GM13976 (cell line): Measurements from ENCODE around the gene EIF3B.
"Not testable (repeated sequence)": the region's sequence is repeated elsewhere in the genome, so short reads cannot be mapped to it uniquely, and the experiment has no call there.

Experiments
- DNase-seq: peaks from one replicate; pipeline ENCODE4 v3.0.0; 2012; ENCODE audit warnings: low spot score
- in situ Hi-C: fragments of 300-500 bp; cut with MboI; formaldehyde crosslinking; loops from one replicate; pipeline ENCODE4 v1.12.0; 2022; ENCODE audit warnings: low sequenced_read_pairs, mixed read lengths, inconsistent platforms; ENCODE audit not compliant: unreplicated experiment
- TF ChIP-seq, protein P1 (sequence below): IDR thresholded peaks from 2 replicates; pipeline ENCODE4 v1.5.1; 2012; ENCODE audit warnings: borderline replicate concordance, mild to moderate bottlenecking; ENCODE audit not compliant: insufficient read depth; ENCODE audit errors: extremely low read depth, missing control alignments, control extremely low read depth

Gene EIF3B

DNA sequence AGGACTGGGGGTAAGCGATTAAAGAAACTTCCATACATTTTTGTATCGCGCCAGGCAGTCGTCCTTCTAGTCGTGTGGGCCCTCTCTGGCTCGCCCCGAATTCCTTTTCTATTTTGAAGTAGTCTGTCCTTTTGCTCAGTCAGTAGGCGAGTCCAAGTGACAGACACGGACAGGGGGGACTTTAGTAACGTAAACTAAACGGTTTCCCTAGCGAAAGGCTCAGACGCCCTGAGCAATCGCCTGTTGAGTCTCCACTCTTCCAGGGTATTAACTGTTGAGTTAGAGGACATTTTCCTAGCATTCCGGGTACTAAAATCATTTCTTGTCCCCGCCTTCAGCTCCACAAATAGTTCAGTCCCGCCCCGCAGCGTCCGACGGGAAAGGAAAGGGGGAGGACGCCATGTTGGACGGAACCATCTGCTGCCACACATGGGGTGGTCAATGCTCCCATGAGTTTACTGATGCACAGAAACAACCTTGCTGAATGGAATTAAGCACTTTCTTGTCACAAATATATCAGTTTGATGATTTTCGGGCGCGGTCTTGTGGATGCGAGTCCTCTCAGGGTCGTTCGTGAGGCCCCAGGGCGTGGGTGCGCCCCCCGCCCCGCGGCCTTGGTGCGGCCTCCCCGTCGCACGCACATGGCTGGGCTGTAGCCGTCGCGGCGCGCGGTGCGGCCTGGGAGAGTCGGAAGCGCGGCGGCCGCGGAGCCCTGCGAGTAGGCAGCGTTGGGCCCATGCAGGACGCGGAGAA is at the start of gene EIF3B:
Gene EIF3B (plus strand): TSS at position 642 of the 753 bp plus-strand sequence. CDS start 95 bp downstream, at position 737.
- peak; percentile 96 for DNase-seq
- in situ Hi-C loops: no loop called here
- TF ChIP-seq, protein P1, sequence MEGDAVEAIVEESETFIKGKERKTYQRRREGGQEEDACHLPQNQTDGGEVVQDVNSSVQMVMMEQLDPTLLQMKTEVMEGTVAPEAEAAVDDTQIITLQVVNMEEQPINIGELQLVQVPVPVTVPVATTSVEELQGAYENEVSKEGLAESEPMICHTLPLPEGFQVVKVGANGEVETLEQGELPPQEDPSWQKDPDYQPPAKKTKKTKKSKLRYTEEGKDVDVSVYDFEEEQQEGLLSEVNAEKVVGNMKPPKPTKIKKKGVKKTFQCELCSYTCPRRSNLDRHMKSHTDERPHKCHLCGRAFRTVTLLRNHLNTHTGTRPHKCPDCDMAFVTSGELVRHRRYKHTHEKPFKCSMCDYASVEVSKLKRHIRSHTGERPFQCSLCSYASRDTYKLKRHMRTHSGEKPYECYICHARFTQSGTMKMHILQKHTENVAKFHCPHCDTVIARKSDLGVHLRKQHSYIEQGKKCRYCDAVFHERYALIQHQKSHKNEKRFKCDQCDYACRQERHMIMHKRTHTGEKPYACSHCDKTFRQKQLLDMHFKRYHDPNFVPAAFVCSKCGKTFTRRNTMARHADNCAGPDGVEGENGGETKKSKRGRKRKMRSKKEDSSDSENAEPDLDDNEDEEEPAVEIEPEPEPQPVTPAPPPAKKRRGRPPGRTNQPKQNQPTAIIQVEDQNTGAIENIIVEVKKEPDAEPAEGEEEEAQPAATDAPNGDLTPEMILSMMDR: no peak

DNA sequence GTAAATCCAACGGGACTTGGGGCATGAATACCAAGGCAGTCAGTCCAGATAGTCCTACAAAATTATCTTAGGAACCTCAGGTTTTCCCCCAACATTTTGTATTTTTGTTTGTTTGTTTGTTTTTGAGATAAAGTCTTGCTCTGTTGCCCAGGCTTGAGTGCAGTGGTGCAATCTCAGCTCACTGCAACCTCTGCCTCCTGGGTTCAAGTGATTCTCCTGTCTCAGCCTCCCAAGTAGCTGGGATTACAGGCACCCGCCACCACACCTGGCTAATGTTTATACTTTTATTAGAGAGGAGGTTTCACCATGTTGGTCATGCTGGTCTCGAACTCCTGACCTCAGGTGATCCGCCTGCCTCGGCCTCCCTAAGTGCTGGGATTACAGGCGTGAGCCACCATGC is 49.4 kb upstream of the EIF3B start:
- in situ Hi-C loops, DNase-seq: not testable (repeated sequence)

DNA sequence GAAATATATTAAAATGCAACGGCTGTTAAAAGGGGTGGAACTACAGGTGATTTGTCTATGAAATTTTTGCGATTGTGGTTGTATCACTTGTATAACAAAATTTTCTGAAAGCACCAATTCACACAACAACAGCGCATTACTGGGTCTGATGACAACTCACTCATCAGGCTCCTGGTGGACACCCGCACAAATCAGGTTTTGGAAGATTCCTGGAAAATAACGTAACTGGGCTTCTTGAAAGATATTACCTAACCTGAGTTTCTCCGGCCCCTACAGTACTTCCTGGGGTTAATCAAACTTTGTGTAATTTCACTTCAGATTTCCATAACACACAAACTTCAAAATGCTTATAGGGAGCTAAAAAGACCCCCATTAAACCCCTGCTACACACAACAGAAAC is 47.9 kb upstream of the EIF3B start:
- TF ChIP-seq, protein P1: no peak
- in situ Hi-C loops: no loop called here
- no peak for DNase-seq

DNA sequence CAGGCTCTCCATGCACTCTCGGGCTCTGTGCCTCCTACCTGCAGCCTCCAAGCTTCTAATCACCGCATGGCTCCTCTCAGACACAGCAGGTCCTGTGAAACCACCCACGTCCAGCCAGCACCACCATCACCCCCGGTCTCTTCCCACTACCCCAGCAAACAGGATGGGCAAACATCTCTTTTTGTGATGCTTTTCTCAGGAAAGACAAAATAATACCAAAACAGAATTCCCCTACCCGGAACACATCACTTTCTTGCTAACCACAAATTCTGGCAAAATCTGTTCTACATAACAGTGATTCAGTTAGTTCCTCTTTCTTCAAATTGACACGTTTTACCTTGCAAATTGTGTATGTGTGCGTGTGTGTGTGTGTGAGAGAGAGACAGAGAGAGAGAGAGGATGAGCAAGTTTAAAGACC is 46.9 kb upstream of the EIF3B start:
- in situ Hi-C loops: no loop called here
- TF ChIP-seq, protein P1: no peak
- peak; percentile 63 for DNase-seq

DNA sequence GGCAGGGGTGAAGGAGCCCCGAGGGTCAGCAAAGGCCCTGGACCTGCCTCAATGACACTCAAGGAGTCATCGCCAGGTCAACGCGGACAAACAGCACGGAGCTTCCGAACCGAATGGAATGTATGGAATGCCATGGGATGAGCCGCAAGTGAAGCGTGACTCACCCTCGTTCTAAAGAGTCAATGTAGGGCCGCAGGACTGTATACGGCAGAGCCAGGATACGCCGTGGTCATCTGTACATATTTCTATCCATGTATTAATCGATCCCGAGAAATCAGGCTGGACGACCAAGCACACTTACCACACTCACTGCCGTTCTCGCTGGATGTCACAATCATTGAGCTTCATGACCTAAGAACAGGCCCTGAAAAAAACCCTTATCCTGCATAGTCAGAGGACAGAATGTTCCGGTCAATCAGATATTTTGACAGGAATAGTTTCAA is 44.7 kb upstream of the EIF3B start:
- TF ChIP-seq, protein P1: no peak
- in situ Hi-C loops: no loop called here
- DNase-seq: no peak

DNA sequence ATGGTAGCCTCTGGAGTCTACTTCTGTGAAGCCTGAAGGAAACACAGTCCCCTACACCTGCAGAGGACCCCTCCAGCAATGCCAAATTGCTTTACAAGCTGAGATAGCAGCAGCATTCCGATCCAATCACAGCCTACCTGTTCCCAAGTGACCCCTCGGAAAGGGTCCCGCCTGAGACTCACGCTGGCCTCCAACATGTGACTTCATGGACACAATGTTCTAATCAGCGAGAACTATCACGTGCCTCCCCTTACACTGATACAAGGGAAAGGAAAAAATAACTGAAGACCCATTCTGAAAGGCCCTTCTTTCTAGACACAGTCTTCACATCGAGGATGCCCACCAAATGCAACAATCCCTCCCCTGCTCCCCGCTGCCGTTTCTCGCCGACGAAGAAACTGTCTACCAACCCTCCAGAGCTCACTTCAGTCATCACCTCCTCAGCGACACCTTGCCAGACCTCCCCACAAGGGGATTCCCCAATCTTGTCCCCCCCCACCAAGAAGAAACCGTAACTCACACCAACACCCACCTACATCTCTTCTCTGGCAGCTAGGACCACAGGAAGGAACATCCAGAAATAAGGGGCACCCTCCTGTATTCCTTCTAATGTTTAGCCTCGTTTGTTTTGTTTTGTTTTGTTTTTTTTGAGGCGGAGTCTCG is 42.2 kb upstream of the EIF3B start:
- TF ChIP-seq, protein P1: no peak
- in situ Hi-C loops: no loop called here
- peak; percentile 80 for DNase-seq
